ENCODE data around the gene TOMT.

- TF ChIP-seq CTCF (IDR thresholded peaks at IDR 0.05) = no peak
- TF ChIP-seq POLR2A (IDR thresholded peaks at IDR 0.05) = no peak
- TF ChIP-seq POLR2AphosphoS5 (IDR thresholded peaks at IDR 0.05) = no peak
- TF ChIP-seq EP300 (IDR thresholded peaks at IDR 0.05) = no peak
Observed at GRCh38 chr11:72084965-72085364, 20.8 kb upstream of the TOMT start.
